Measurements from ENCODE around the gene CYLD.

Gene CYLD

GRCh38 chr16:50763211-50763610, 21.3 kb downstream of the CYLD start:
- H3K79me2 ChIP-seq (ENCODE audit: low read length) = peaks cover 94% of the 10 kb centered on the region
- no peaks in the 10 kb centered on the region for H3F3A ChIP-seq (ENCODE audit: insufficient read depth, low read length)
- no peak overlapping the region for H3K27ac ChIP-seq (ENCODE audit: low read length)
- H3K4me1 ChIP-seq (ENCODE audit: low read length) = no peaks in the 10 kb centered on the region
- H3K9me3 ChIP-seq (replicated peaks; ENCODE audit: insufficient read depth, low read length) = no peaks in the 10 kb centered on the region
- no peak overlapping the region for H3K4me3 ChIP-seq (ENCODE audit: low read length)
- H3K4me2 ChIP-seq (ENCODE audit: low read depth, low read length) = no peak overlapping the region
- no peaks in the 10 kb centered on the region; the same call in 1 of the 2 replicates for H3K36me3 ChIP-seq (replicated peaks; ENCODE audit: insufficient read depth, low read length)
- TF ChIP-seq CTCF (IDR thresholded peaks at IDR 0.05; ENCODE audit: low read length) = no peak
- H4K20me1 ChIP-seq (ENCODE audit: insufficient read depth, low read length) = no peaks in the 10 kb centered on the region
- H3K9me2 ChIP-seq (replicated peaks; ENCODE audit: insufficient read depth, low read length) = no peaks in the 10 kb centered on the region
- H3K27me3 ChIP-seq (replicated peaks; ENCODE audit: insufficient read depth, low read length) = no peaks in the 10 kb centered on the region
- H2AFZ ChIP-seq (ENCODE audit: low read length) = no peak overlapping the region
- DNase-seq = no peak
- H3K9ac ChIP-seq (ENCODE audit: low read length) = no peak overlapping the region

GRCh38 chr16:50765260-50765659, 23.4 kb downstream of the CYLD start:
- no peaks in the 10 kb centered on the region for H3K27me3 ChIP-seq (replicated peaks; ENCODE audit: insufficient read depth, low read length)
- H3K27ac ChIP-seq (ENCODE audit: low read length) = no peak overlapping the region
- no peak overlapping the region for H2AFZ ChIP-seq (ENCODE audit: low read length)
- H3K4me2 ChIP-seq (ENCODE audit: low read depth, low read length) = no peak overlapping the region
- TF ChIP-seq EZH2 (optimal IDR thresholded peaks at IDR 0.05; ENCODE audit: low read depth, low read length) (no peak), EZH2phosphoT487 (IDR thresholded peaks at IDR 0.05; ENCODE audit: low read length) (no peak), CTCF (IDR thresholded peaks at IDR 0.05; ENCODE audit: low read length) (no peak)
- H3F3A ChIP-seq (ENCODE audit: insufficient read depth, low read length) = no peaks in the 10 kb centered on the region
- no peak overlapping the region for H3K9ac ChIP-seq (ENCODE audit: low read length)
- H4K20me1 ChIP-seq (ENCODE audit: insufficient read depth, low read length) = no peaks in the 10 kb centered on the region
- H3K79me2 ChIP-seq (ENCODE audit: low read length) = peaks cover 97% of the 10 kb centered on the region
- H3K36me3 ChIP-seq (replicated peaks; ENCODE audit: insufficient read depth, low read length) = no peaks in the 10 kb centered on the region; the same call in 1 of the 2 replicates
- no peak for DNase-seq
- no peaks in the 10 kb centered on the region for H3K9me2 ChIP-seq (replicated peaks; ENCODE audit: insufficient read depth, low read length)
- no peaks in the 10 kb centered on the region for H3K4me1 ChIP-seq (ENCODE audit: low read length)
- H3K9me3 ChIP-seq (replicated peaks; ENCODE audit: insufficient read depth, low read length) = no peaks in the 10 kb centered on the region
- no peak overlapping the region for H3K4me3 ChIP-seq (ENCODE audit: low read length)

- H3K9ac ChIP-seq (ENCODE audit: low read length) = no peak overlapping the region
- no peaks in the 10 kb centered on the region for H3K4me1 ChIP-seq (ENCODE audit: low read length)
- TF ChIP-seq CTCF (IDR thresholded peaks at IDR 0.05; ENCODE audit: low read length) (no peak), EZH2phosphoT487 (IDR thresholded peaks at IDR 0.05; ENCODE audit: low read length) (no peak), EZH2 (optimal IDR thresholded peaks at IDR 0.05; ENCODE audit: low read depth, low read length) (no peak)
- peaks cover 97% of the 10 kb centered on the region for H3K79me2 ChIP-seq (ENCODE audit: low read length)
- H3K27ac ChIP-seq (ENCODE audit: low read length) = no peak overlapping the region
- no peaks in the 10 kb centered on the region for H3K27me3 ChIP-seq (replicated peaks; ENCODE audit: insufficient read depth, low read length)
- H3K9me2 ChIP-seq (replicated peaks; ENCODE audit: insufficient read depth, low read length) = no peaks in the 10 kb centered on the region
- no peak for DNase-seq
- H2AFZ ChIP-seq (ENCODE audit: low read length) = no peak overlapping the region
- no peaks in the 10 kb centered on the region for H4K20me1 ChIP-seq (ENCODE audit: insufficient read depth, low read length)
- H3K4me3 ChIP-seq (ENCODE audit: low read length) = no peak overlapping the region
- H3K36me3 ChIP-seq (replicated peaks; ENCODE audit: insufficient read depth, low read length) = no peaks in the 10 kb centered on the region; the same call in 1 of the 2 replicates
- H3K4me2 ChIP-seq (ENCODE audit: low read depth, low read length) = no peak overlapping the region
- no peaks in the 10 kb centered on the region for H3K9me3 ChIP-seq (replicated peaks; ENCODE audit: insufficient read depth, low read length)
- H3F3A ChIP-seq (ENCODE audit: insufficient read depth, low read length) = no peaks in the 10 kb centered on the region
Measured at GRCh38 chr16:50765861-50766260, 24.0 kb downstream of the CYLD start.

Data from MM.1S (cell line).